Erythroblast (primary cell): Measurements from ENCODE around the gene CRACR2A.

ENCODE experiments used
- GATA1 ChIP-seq: IDR thresholded peaks from 2 replicates; pipeline ENCODE4 v1.6.1; 2011; ENCODE audit warnings: low read depth, mild to moderate bottlenecking, control low read depth, low read length, moderate library complexity
- POLR2A ChIP-seq: IDR thresholded peaks from 2 replicates; pipeline ENCODE4 v1.6.1; 2011; ENCODE audit warnings: mild to moderate bottlenecking, low read length

DNA sequence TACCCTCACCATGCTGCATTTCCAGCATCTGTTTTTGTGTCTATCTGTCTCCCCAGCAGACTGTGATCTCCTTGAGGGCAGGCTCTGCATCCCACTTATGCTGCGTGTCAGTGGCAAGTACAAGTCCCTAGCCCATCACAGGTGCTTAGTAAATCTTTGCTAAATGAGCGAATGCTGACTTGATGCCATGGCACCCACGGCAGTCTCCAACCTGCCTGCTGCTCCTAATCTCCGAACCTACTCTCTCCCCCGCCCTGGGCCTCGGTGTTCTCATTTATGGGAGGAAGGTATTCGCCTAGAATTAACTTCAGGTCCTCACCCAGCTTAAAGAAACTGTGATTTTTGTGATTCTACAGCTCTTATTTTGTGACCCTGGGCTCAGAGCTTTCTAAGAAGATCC is 152.0 kb downstream of the CRACR2A start:
- TF ChIP-seq POLR2A (no peak), GATA1 (no peak)
